Adipose tissue (tissue), 3 donors: ENCODE measurements around the gene VSIG10L. TPM values are rescaled to one million over a fixed set of nuclear protein-coding genes. Genes with fewer than 3 reads are reported as not detected.
A peak's percentile ranks its signal among the peaks of the same experiment; 100 is the strongest.

Source experiments
- H3K27ac ChIP-seq: one replicate; pipeline ENCODE4 v1.5.1; 2013; ENCODE audit warnings: low read depth, low read length
- WGBS, 3 donors: extraction: QIAGEN DNeasy Blood & Tissue Kit; methylation state at CpG; one replicate each; pipeline ENCODE4 v1.1.7; 2013; 5-methylcytosine and 5-hydroxymethylcytosine counted together
- polyA plus RNA-seq, 3 donors: library from polyadenylated mRNA; stranded (reverse); fragments of 200-250 nt; gene quantifications; one replicate each; pipeline ENCODE4 v1.2.3, GENCODE V29; 2013
- donor health status: healthy with polysubstance abuse.
- donor health status: Bipolar disorder and iron deficiency.
- donor health status: healthy.

VSIG10L gene
- polyA plus RNA-seq, 3 donors = 0.48 to 1.7 (median 1.3) TPM

GRCh38 chr19:51366389-51367254 is 24.7 kb upstream of the VSIG10L start:
- H3K27ac ChIP-seq = peak overlapping the region; percentile 21
- 1% methylated on average over 54 of the region's 54 CpGs for WGBS, 3 donors

GRCh38 chr19:51365965-51366388 is 24.0 kb upstream of the VSIG10L start, which contains the start of gene ETFB:
ETFB (minus strand) TSS chr19:51366388; CDS start chr19:51366326, 62 bp downstream.
- 0 to 1% (median 0%) methylated on average over 23 to 27 of the region's 27 CpGs for WGBS, 3 donors
- peak within 1 kb of the TSS; percentile 21 for H3K27ac ChIP-seq

GRCh38 chr19:51365211-51365964 is 23.4 kb upstream of the VSIG10L start:
- WGBS, 3 donors = 15 to 25% (median 24%) methylated on average over 10 of the region's 10 CpGs
- no peak overlapping the region for H3K27ac ChIP-seq

GRCh38 chr19:51364200-51365106 is 22.5 kb upstream of the VSIG10L start:
- H3K27ac ChIP-seq = no peak overlapping the region
- WGBS, 3 donors = 85 to 88% (median 85%) methylated on average over 15 of the region's 15 CpGs

- 84 to 94% (median 91%) methylated on average over 13 of the region's 13 CpGs for WGBS, 3 donors
Measured at GRCh38 chr19:51361239-51361638, 19.3 kb upstream of the VSIG10L start.

GRCh38 chr19:51359294-51359693 is 17.4 kb upstream of the VSIG10L start:
- WGBS, 3 donors = 91 to 95% (median 91%) methylated on average over 4 of the region's 4 CpGs
- no peak overlapping the region for H3K27ac ChIP-seq

More at GRCh38 chr19:51361239-51361638, 19.3 kb upstream of the VSIG10L start:
- no peak overlapping the region for H3K27ac ChIP-seq

- no peak overlapping the region for H3K27ac ChIP-seq
- 70 to 93% (median 83%) methylated on average over 7 of the region's 7 CpGs for WGBS, 3 donors
Measured at GRCh38 chr19:51357952-51358351, 16.0 kb upstream of the VSIG10L start.

- H3K27ac ChIP-seq = no peak overlapping the region
- WGBS, 3 donors = 95 to 97% (median 97%) methylated on average over 10 of the region's 10 CpGs
Measured at GRCh38 chr19:51356159-51356801, 14.3 kb upstream of the VSIG10L start.

- H3K27ac ChIP-seq = no peak overlapping the region
- WGBS, 3 donors = 50 to 69% (median 63%) methylated on average over 8 of the region's 8 CpGs
Measured at GRCh38 chr19:51354742-51355148, 12.8 kb upstream of the VSIG10L start.

GRCh38 chr19:51354103-51354741 is 12.3 kb upstream of the VSIG10L start:
- H3K27ac ChIP-seq = no peak overlapping the region
- 66 to 74% (median 71%) methylated on average over 10 to 12 of the region's 12 CpGs for WGBS, 3 donors

GRCh38 chr19:51352783-51353360 is 10.9 kb upstream of the VSIG10L start:
- 90 to 97% (median 97%) methylated on average over 16 of the region's 16 CpGs for WGBS, 3 donors
- H3K27ac ChIP-seq = no peak overlapping the region

GRCh38 chr19:51351266-51351990 is 9.5 kb upstream of the VSIG10L start:
- WGBS, 3 donors = 95 to 98% (median 96%) methylated on average over 11 of the region's 11 CpGs
- no peak overlapping the region for H3K27ac ChIP-seq

GRCh38 chr19:51347209-51347928 is 5.4 kb upstream of the VSIG10L start:
- 78 to 89% (median 86%) methylated on average over 10 of the region's 10 CpGs for WGBS, 3 donors
- H3K27ac ChIP-seq = no peak overlapping the region

GRCh38 chr19:51346742-51347141 is 4.8 kb upstream of the VSIG10L start:
- no peak overlapping the region for H3K27ac ChIP-seq
- WGBS, 3 donors = 88 to 95% (median 92%) methylated on average over 17 of the region's 17 CpGs

GRCh38 chr19:51345076-51345620 is 3.2 kb upstream of the VSIG10L start:
- 95 to 97% (median 96%) methylated on average over 9 of the region's 9 CpGs for WGBS, 3 donors
- no peak overlapping the region for H3K27ac ChIP-seq
